ENCODE results near the gene DMXL1. TPM values are rescaled to one million over a fixed set of nuclear protein-coding genes. Genes with fewer than 3 reads are reported as not detected.

The DMXL1 gene
- polyA plus RNA-seq, 1 of the 3 experiments (the other 2 are of a cell fraction): 6.6 TPM

- TF ChIP-seq MXI1 (IDR thresholded peaks at IDR 0.05; ENCODE audit: low read depth, low read length) (no peak), MEF2A (IDR thresholded peaks at IDR 0.05; ENCODE audit: borderline replicate concordance, low read depth) (no peak), RFX5 (IDR thresholded peaks at IDR 0.05; ENCODE audit: low read length) (no peak), RAD21 (IDR thresholded peaks at IDR 0.05; ENCODE audit: low read length) (no peak), RXRA (IDR thresholded peaks at IDR 0.05; ENCODE audit: borderline replicate concordance, low read depth) (no peak)
Observed at GRCh38 chr5:119059740-119060255, 11.1 kb upstream of the DMXL1 start (continued).

DNA sequence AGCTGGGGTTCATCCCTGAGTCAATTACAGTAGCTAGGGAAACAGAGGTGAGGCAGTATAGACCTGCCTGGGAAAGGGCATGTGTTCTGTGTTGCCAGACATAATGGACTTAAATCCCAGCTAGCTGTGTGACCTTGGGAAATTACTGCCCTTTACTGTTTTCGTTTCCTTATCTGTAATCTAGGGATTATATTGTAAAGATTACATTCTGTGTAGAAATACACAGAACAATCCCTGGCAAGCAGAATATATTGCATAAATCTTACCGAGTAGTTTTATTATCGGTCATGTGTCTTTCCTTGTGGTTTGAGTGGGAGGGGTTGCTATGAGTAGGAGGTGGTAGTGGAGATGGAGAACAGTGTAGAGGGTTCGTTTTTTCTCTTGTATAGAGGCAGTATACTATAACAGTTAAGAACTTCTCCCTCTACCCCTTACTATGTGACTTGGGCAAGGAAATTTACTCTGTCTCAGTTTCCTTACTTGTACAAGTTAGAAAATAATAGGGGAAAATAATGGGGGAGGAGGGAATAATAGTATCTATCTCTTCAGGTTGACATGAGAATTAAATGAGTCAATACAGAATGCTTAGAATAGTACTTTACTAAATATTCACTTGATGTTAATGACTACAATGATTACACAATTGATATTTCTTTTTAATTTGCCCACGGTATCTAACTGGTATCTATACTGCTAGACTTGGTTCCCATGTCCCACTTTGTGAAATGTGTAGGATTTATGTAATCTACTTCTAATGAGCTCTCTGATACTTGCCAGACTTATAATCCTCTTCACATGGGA is 7.1 kb upstream of the DMXL1 start:
- Histone ChIP-seq H3K36me3 (replicated peaks in 1 of 2; ENCODE audit: control insufficient read depth in 1 of 2, insufficient read depth in 2 of 2, low read length in 1 of 2) (no peaks in the 10 kb centered on the region), H3K4me2 (no peak overlapping the region), H3K27me3 (ENCODE audit: insufficient read depth) (no peaks in the 10 kb centered on the region), H3K27ac (ENCODE audit: low read depth in 2 of 2, low read length in 1 of 2) (no peak overlapping the region), H3K9ac (no peak overlapping the region), H4K20me1 (ENCODE audit: insufficient read depth) (no peaks in the 10 kb centered on the region), H3K79me2 (ENCODE audit: insufficient read depth) (no peaks in the 10 kb centered on the region), H2AFZ (ENCODE audit: low read depth) (no peak overlapping the region), H3K9me2 (no peaks in the 10 kb centered on the region), H3K9me3 (no peaks in the 10 kb centered on the region), H3F3A (replicated peaks; ENCODE audit: insufficient read depth) (no peaks in the 10 kb centered on the region), H3K4me3 (ENCODE audit: low read depth in 2 of 2, low read length in 1 of 2) (no peak overlapping the region), H3K4me1 (ENCODE audit: control insufficient read depth in 1 of 2, insufficient read depth in 2 of 2, low read depth in 1 of 2, low read length in 1 of 2) (no peaks in the 10 kb centered on the region)
- ChIA-PET CTCF (no interaction called here), POLR2A (no interaction called here)
- TF ChIP-seq CHD2 (IDR thresholded peaks at IDR 0.05; ENCODE audit: low read length, partially characterized antibody) (no peak), MXI1 (IDR thresholded peaks at IDR 0.05; ENCODE audit: low read depth, low read length) (no peak), IRF3 (IDR thresholded peaks at IDR 0.05; ENCODE audit: low read depth, low read length) (no peak), RAD21 (IDR thresholded peaks at IDR 0.05; ENCODE audit: low read length) (no peak), YY1 (IDR thresholded peaks at IDR 0.05; ENCODE audit: low read depth) (no peak), CTCF (IDR thresholded peaks at IDR 0.05) (no peak)
- TF ChIP-seq, protein P1, sequence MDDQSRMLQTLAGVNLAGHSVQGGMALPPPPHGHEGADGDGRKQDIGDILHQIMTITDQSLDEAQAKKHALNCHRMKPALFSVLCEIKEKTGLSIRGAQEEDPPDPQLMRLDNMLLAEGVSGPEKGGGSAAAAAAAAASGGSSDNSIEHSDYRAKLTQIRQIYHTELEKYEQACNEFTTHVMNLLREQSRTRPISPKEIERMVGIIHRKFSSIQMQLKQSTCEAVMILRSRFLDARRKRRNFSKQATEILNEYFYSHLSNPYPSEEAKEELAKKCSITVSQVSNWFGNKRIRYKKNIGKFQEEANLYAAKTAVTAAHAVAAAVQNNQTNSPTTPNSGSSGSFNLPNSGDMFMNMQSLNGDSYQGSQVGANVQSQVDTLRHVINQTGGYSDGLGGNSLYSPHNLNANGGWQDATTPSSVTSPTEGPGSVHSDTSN (IDR thresholded peaks at IDR 0.05): no peak
- DNase-seq: no peak
- 73% methylated on average over 5 of the region's 5 CpGs for WGBS (ENCODE audit: low lambda C conversion rate)
